ENCODE measurements around the gene SPARCL1. TPM values are rescaled to one million over a fixed set of nuclear protein-coding genes. Genes with fewer than 3 reads are reported as not detected.

Gene SPARCL1
- total and polyA plus RNA-seq, 2 donors (not counting 1 experiment from before 2014, with no cell fraction given) = not detected

DNA sequence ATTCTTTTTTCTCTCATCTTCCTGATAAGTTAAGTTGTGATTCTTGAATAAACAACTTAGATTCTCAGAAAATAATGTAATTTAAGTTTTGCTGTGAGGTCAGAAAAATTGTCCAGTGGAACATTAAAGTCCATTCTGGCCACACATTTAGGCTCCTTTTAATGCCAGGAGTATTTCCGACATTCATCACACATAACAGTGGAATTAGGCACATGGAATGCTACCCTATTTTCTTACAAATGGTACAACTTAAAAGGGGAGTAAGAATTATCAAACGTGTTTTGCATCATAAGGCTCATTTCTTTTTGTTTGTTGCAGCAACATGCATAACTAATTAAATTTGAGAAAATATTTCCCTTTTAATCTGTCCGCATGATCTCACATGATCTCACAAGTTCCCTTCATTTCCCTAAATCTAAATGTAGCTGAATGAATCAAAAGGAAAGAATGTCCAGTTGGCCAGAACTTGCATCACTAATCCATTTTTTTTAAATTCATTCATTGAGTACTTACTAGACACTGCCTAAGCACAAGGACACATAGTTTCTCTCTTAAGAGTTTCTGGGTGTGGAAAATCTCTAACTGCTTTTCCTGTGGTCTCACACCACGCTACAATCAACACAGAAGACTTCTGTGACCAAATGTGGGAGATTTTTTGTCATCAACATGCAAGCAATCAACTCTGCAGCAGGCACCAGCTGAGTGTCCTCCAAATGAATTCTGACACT lies 22.0 kb downstream of the SPARCL1 start:
- H3K27me3 ChIP-seq (replicated peaks in 1 of 4; ENCODE audit: control extremely low read depth in 1 of 4, control insufficient read depth in 3 of 4, insufficient read depth in 4 of 4, low read length in 3 of 4) = no peaks in the 10 kb centered on the region
- H3K9me3 ChIP-seq (ENCODE audit: control extremely low read depth in 1 of 3, control insufficient read depth in 2 of 3, insufficient read depth in 1 of 3, low read length in 2 of 3) = no peaks in the 10 kb centered on the region
- Mint-ChIP-seq H3K27ac (no peak overlapping the region), H3K4me1 (no peaks in the 10 kb centered on the region), H3K27me3 (no peaks in the 10 kb centered on the region), H3K4me3 (no peak overlapping the region), H3K9me3 (ENCODE audit: insufficient read depth) (no peaks in the 10 kb centered on the region)
- TF ChIP-seq EZH2 (IDR thresholded peaks at IDR 0.05; ENCODE audit: borderline replicate concordance, insufficient read depth, low read depth, low read length, poor library complexity, severe bottlenecking) (no peak), CTCF (IDR thresholded peaks at IDR 0.05) (no peak)
- ChIA-PET CTCF (no interaction called here), POLR2A (no interaction called here)
- no peaks in the 10 kb centered on the region for H4K20me1 ChIP-seq (ENCODE audit: control insufficient read depth, insufficient read depth, low read length, poor library complexity, severe bottlenecking)
- H3K4me3 ChIP-seq (ENCODE audit: control extremely low read depth in 1 of 5, extremely low read depth in 1 of 5, insufficient read depth in 1 of 5, low read depth in 2 of 5, low read length in 4 of 5) = no peak overlapping the region
- ATAC-seq (ENCODE audit: low read depth) (no peak), DNase-seq (no peak)
- no peak overlapping the region for H2AFZ ChIP-seq (ENCODE audit: insufficient read depth, low read depth, low read length, poor library complexity, severe bottlenecking)
- H3K4me2 ChIP-seq (replicated peaks; ENCODE audit: low read depth, low read length, poor library complexity, severe bottlenecking) = no peak overlapping the region
- H3K79me2 ChIP-seq (ENCODE audit: control insufficient read depth, insufficient read depth, low read length) = no peaks in the 10 kb centered on the region
- H3K36me3 ChIP-seq (replicated peaks in 1 of 2; ENCODE audit: control extremely low read depth in 1 of 2, control insufficient read depth in 1 of 2, extremely low read depth in 1 of 2, insufficient read depth in 2 of 2, low read length in 1 of 2) = no peaks in the 10 kb centered on the region
- H3K4me1 ChIP-seq (ENCODE audit: control insufficient read depth in 2 of 2, insufficient read depth in 2 of 2, low read length in 2 of 2) = no peaks in the 10 kb centered on the region
- WGBS (ENCODE audit: insufficient coverage) = no CpG with 5 or more reads among the region's 4 CpGs
- intact Hi-C loops (cut with micrococcal nuclease) = no loop called here
- no peak overlapping the region for H3K9ac ChIP-seq (ENCODE audit: low read length)
- H3K27ac ChIP-seq (ENCODE audit: low read length in 2 of 2) = no peak overlapping the region

DNA sequence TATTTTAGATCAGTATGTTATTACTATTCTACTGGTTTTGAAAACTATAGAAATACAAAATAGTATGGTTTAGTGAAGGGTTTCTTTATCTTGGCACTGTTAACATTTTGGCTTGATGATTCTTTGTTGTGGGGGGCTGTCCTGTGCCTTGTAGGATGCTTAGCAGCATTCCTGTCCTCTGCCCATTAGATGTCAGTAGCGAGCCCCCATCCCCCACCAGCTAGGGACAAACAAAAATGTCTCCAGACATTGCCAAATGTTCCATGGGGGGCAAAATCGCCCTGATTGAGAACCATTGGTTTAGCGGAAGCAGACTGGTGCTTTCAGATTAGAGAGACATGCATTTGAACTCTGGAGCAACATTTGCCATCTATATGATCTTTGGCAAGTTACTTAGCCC lies 23.3 kb downstream of the SPARCL1 start:
- intact Hi-C loops (cut with micrococcal nuclease) = no loop called here
- ATAC-seq (ENCODE audit: low read depth) = no peak
- H3K9me3 ChIP-seq (ENCODE audit: control extremely low read depth in 1 of 3, control insufficient read depth in 2 of 3, insufficient read depth in 1 of 3, low read length in 2 of 3) = no peaks in the 10 kb centered on the region
- no peak overlapping the region for H2AFZ ChIP-seq (ENCODE audit: insufficient read depth, low read depth, low read length, poor library complexity, severe bottlenecking)
- Mint-ChIP-seq H3K4me3 (no peak overlapping the region), H3K27ac (no peak overlapping the region), H3K9me3 (ENCODE audit: insufficient read depth) (no peaks in the 10 kb centered on the region), H3K4me1 (no peaks in the 10 kb centered on the region), H3K27me3 (no peaks in the 10 kb centered on the region)
- H3K9ac ChIP-seq (ENCODE audit: low read length) = no peak overlapping the region
- no peak overlapping the region for H3K4me3 ChIP-seq (ENCODE audit: control extremely low read depth in 1 of 5, extremely low read depth in 1 of 5, insufficient read depth in 1 of 5, low read depth in 2 of 5, low read length in 4 of 5)
- H3K4me1 ChIP-seq (ENCODE audit: control insufficient read depth in 2 of 2, insufficient read depth in 2 of 2, low read length in 2 of 2) = no peaks in the 10 kb centered on the region
- 80% methylated on average over 3 of the region's 3 CpGs for WGBS (ENCODE audit: insufficient coverage)
- H3K4me2 ChIP-seq (replicated peaks; ENCODE audit: low read depth, low read length, poor library complexity, severe bottlenecking) = no peak overlapping the region
- H3K27ac ChIP-seq (ENCODE audit: low read length in 2 of 2) = no peak overlapping the region
- no peak for DNase-seq
- no peaks in the 10 kb centered on the region for H3K79me2 ChIP-seq (ENCODE audit: control insufficient read depth, insufficient read depth, low read length)
- H3K27me3 ChIP-seq (replicated peaks in 1 of 4; ENCODE audit: control extremely low read depth in 1 of 4, control insufficient read depth in 3 of 4, insufficient read depth in 4 of 4, low read length in 3 of 4) = no peaks in the 10 kb centered on the region
- H3K36me3 ChIP-seq (replicated peaks in 1 of 2; ENCODE audit: control extremely low read depth in 1 of 2, control insufficient read depth in 1 of 2, extremely low read depth in 1 of 2, insufficient read depth in 2 of 2, low read length in 1 of 2) = no peaks in the 10 kb centered on the region
- POLR2A ChIA-PET = no interaction called here
- H4K20me1 ChIP-seq (ENCODE audit: control insufficient read depth, insufficient read depth, low read length, poor library complexity, severe bottlenecking) = no peaks in the 10 kb centered on the region
- CTCF ChIA-PET = no interaction called here
- TF ChIP-seq CTCF (IDR thresholded peaks at IDR 0.05) (no peak), EZH2 (IDR thresholded peaks at IDR 0.05; ENCODE audit: borderline replicate concordance, insufficient read depth, low read depth, low read length, poor library complexity, severe bottlenecking) (no peak)

Measured in B cell (primary cell).